HEK293T (cell line): ENCODE data around the gene MAGEB10.

Experiments
- ARNT ChIP-seq: fragments of 450-650 bp; IDR thresholded peaks from 2 replicates; pipeline ENCODE4 v1.6.1; 2017; ENCODE audit warnings: mild to moderate bottlenecking
- CTBP1 ChIP-seq: fragments of 450-650 bp; IDR thresholded peaks from 2 replicates; pipeline ENCODE4 v1.6.1; 2016; ENCODE audit warnings: borderline replicate concordance
- ELF4 ChIP-seq: fragments of 450-650 bp; IDR thresholded peaks from 2 replicates; pipeline ENCODE4 v1.6.1; 2017; ENCODE audit warnings: antibody characterized with exemption
- FOXA1 ChIP-seq: fragments of 450-650 bp; IDR thresholded peaks from 2 replicates; pipeline ENCODE4 v1.6.1; 2016; ENCODE audit warnings: mild to moderate bottlenecking
- FOXK2 ChIP-seq: fragments of 450-650 bp; IDR thresholded peaks from 2 replicates; pipeline ENCODE4 v1.6.1; 2016; ENCODE audit warnings: mild to moderate bottlenecking
- FOXM1 ChIP-seq: fragments of 450-650 bp; IDR thresholded peaks from 2 replicates; pipeline ENCODE4 v1.6.1; 2017; ENCODE audit warnings: mild to moderate bottlenecking, borderline replicate concordance
- HDGF ChIP-seq: fragments of 450-650 bp; IDR thresholded peaks from 2 replicates; pipeline ENCODE4 v1.6.1; 2017; ENCODE audit warnings: antibody characterized with exemption, borderline replicate concordance
- L3MBTL2 ChIP-seq: fragments of 450-650 bp; conservative IDR thresholded peaks from 2 replicates; pipeline ENCODE4 v1.6.1; 2016; ENCODE audit warnings: mild to moderate bottlenecking
- LEF1 ChIP-seq: fragments of 450-650 bp; IDR thresholded peaks from 2 replicates; pipeline ENCODE4 v1.6.1; 2017; ENCODE audit warnings: mild to moderate bottlenecking, borderline replicate concordance
- NFRKB ChIP-seq: fragments of 450-650 bp; IDR thresholded peaks from 2 replicates; pipeline ENCODE4 v1.6.1; 2016; ENCODE audit warnings: mild to moderate bottlenecking, moderate library complexity
- PKNOX1 ChIP-seq: fragments of 450-650 bp; IDR thresholded peaks from 2 replicates; pipeline ENCODE4 v1.6.1; 2016
- SP1 ChIP-seq: fragments of 450-650 bp; IDR thresholded peaks from 2 replicates; pipeline ENCODE4 v1.6.1; 2017
- SUZ12 ChIP-seq: fragments of 450-650 bp; IDR thresholded peaks from 2 replicates; pipeline ENCODE4 v1.6.1; 2016; ENCODE audit warnings: mild to moderate bottlenecking
- ZNF384 ChIP-seq: fragments of 450-650 bp; IDR thresholded peaks from 2 replicates; pipeline ENCODE4 v1.6.1; 2016

DNA sequence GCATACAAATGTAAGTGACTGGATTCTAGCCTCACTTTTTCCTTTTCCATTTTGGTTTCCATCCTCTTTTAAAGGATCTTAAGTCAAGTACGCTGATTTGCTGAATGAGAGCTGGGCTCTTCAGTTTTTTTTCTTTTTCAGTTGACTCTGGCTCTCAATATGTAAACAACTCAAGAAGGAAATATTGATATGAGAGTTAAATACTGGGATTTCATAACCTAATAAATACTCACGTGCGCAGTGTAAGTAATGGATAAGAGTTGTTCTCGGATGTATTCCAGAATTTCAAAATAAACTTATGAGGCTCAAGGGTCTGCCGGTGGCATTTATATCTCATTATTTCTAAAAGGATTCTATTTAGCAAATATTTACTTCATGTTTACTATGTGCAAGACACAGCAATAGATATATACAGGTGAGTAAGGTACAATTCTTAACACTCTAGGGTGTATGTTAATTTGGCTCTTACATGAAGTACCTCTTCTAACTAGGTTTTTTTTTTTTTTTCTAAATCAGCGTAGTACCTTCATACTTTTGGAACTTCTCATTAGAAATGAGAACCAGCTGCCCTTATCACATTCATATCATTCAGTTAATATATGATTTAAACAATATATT is 11.0 kb upstream of the MAGEB10 start:
- TF ChIP-seq FOXA1 (no peak), SP1 (no peak), PKNOX1 (no peak), CTBP1 (no peak), SUZ12 (no peak), ZNF384 (no peak), ELF4 (no peak), LEF1 (no peak), L3MBTL2 (no peak), HDGF (no peak), ARNT (no peak), FOXK2 (no peak), FOXM1 (no peak), NFRKB (no peak)
